Stimulated activated CD4-positive, alpha-beta T cell treated with anti-CD3 and anti-CD28 coated beads, Interleukin-12 subunit alpha, Interleukin-12 subunit beta, amount 100 ng/mL, for 48 hours (primary cell): ENCODE results near the gene MAP2K7.
"Not testable (repeated sequence)": the region's sequence is repeated elsewhere in the genome, so short reads cannot be mapped to it uniquely, and the experiment has no call there.

Experiments
- DNase-seq, 3 donors: peaks; one replicate each; pipeline ENCODE4 v3.0.0-alpha.2; 2020; ENCODE audit warnings: low read depth in 2 of 3, low spot score in 1 of 3

MAP2K7 gene

DNA sequence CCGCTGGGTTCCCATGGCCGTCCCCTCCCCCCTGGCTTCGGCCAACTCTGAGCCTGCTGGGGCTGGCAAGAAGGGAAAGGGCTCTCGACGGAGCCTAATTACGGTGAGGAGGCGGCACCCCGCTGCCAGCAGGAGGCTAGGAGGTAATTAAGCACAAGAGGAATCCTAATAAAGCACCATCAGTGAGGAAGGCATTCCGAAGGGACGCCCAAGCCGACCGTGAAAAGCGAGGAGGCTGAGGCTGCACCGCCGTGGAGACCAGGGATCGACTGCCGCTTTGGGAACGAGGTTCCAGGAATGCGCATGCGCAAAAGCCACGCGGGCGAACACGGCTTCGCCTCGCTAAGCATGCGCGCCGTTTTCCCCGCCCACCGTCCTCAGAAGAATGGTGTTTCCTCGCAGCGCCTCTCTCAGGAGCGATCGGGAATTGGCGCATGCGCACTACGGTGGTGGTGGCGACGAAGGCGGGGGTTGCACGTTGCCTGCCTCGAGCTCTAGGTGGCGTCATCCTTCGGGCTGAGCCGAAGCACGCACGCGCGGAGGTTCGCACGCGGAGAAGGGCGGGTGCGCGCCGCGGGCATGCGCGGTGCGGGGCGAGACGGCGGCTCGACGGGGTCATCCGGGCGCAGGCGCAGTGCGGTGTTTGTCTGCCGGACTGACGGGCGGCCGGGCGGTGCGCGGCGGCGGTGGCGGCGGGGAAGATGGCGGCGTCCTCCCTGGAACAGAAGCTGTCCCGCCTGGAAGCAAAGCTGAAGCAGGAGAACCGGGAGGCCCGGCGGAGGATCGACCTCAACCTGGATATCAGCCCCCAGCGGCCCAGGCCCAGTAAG, at the start of gene MAP2K7:
Gene MAP2K7 (plus strand): TSS at position 634 of the 830 bp plus-strand sequence. CDS start 68 bp downstream, at position 702.
- DNase-seq, result peak; percentile 100

- no peak for DNase-seq
Observed at GRCh38 chr19:7855426-7856108, 48.1 kb upstream of the MAP2K7 start.

- no peak for DNase-seq
Observed at GRCh38 chr19:7856109-7856591, 47.5 kb upstream of the MAP2K7 start.

DNA sequence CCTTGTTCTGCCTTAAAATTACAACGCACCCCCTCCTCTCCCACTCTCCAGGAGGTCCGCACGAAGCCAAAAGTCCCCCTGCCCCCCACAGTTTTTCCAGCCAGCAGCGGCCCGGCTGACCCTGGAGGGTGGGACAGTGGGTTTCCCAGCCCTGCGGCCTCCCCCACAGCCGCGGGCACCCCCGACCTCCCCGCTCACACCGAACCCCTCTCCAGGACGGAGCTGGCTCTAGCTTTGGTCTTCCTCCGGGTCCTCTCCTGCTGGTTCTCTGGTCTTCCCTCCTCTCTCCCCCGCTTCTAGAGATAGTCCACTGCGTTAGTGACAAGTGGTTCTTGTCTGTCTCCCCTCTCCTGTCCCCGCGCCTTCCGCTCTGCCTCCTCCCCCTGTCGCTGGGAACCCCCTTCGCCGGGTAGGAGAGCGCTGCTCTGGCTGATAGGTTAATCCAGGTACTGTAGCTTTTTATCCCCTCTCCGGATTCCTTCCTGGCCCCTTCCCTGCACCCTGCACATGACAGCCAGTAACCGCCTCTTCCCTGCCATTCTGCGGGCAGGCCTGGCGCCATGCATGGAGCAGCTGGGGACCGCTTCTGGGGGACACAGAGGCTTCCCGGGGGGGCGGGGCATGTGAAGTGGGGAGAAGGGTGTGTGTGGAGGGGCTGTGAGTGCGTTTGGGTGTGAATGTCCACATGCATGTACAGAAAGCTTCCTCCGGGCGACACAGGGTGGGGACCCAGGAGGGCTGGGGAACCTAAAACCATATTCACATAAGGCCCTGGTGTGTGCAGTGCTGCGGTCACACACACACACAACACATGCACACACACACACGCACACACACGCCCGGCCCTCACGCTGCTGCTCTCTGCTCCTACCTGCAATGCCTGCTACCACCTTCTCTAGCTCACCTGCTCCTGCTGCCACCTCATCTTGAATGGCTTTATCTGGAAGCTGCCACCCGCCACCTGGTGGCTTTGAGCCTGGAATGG, 46.7 kb upstream of the MAP2K7 start:
- DNase-seq, result no peak

DNA sequence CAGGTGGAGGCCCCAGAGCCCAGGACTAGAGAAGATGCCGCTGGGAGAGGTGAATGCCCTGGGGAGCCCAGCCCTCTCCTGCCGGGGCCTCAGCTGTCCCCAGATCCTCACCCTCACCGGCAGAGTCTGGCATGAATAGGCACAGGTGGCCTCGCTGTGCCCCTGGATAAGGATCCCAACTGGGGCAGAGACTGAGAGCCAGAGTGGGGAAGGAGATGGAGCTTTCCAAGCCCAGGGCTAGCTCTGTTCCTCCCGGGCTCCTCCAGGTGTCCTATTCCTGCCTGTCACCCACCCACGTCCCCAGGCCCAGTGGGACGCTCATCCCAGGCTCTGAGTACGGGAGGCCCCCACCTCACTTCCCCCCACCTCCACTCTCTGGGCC, 46.0 kb upstream of the MAP2K7 start:
- DNase-seq, result no peak

DNA sequence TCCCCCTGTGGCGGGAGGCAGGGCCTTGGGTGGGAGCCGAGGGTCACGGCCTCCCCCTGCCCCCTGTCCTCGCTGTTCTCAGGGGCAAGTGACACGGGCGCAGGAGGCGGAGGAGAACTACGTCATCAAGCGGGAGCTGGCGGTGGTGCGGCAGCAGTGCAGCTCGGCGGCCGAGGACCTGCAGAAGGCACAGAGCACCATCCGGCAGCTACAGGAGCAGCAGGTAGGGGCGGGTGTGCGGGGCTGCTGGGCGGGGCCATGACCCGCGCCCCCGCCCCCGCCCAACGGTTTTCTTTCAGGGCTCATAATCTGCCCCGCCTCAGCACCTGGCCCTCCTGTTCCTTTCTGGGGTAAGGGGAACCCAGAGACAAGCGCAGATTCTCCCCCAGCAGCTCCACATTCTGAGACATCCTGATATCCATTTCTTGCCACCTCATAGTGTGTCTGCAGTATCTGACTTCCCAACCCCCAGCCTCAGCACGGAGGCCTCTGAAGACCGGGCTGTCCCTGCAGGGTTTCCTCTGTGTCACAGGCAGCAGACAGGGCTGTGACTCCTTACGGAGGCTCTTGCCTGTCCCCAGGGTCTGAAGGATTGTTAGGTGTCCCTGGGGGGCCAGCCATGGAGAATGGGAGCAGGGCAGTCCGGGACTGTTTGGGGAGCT, 45.4 kb upstream of the MAP2K7 start:
- DNase-seq, result no peak

- not testable (repeated sequence) for DNase-seq
Observed at GRCh38 chr19:7859087-7859486, 44.6 kb upstream of the MAP2K7 start.

GRCh38 chr19:7859831-7860713, 43.6 kb upstream of the MAP2K7 start:
- DNase-seq, result no peak

GRCh38 chr19:7860714-7861618, 42.7 kb upstream of the MAP2K7 start:
- no peak for DNase-seq

GRCh38 chr19:7861619-7862412, 41.9 kb upstream of the MAP2K7 start:
- DNase-seq, result no peak

- peak; percentile 50 to 72 (median 62) for DNase-seq
Observed at GRCh38 chr19:7862413-7862951, 41.2 kb upstream of the MAP2K7 start.

DNA sequence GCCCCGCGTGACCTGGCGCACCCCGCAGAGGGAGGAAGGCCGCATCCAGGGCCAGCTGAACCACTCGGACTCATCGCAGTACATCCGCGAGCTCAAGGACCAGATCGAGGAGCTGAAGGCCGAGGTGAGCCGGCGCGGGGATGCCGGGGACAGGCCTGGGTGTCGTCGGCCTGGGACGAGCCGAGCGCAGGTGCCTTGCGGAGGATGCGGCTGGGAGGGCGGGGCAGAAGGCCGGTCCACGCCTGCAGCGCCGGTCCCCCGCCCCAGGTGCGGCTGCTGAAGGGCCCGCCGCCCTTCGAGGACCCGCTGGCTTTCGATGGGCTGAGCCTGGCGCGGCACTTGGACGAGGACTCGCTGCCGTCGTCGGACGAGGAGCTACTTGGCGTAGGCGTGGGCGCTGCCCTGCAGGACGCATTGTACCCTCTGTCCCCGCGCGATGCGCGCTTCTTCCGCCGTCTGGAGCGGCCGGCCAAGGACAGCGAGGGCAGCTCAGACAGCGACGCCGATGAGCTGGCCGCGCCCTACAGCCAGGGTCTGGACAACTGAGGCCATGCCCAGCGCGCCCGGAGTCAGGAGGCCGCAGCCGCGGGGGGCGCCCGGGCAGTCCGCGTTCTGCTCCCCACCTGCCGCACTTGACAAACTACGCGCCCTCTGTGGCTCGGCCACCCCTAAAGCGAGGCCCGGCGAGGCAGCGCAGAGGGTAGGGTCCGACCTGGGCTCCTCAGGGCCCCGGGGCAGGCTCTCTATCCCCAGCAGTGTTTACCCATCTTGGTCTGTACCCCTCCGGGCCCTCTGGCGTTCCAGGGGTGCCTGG, 40.3 kb upstream of the MAP2K7 start:
- no peak for DNase-seq

- no peak for DNase-seq
Observed at GRCh38 chr19:7863971-7864689, 39.5 kb upstream of the MAP2K7 start.

DNA sequence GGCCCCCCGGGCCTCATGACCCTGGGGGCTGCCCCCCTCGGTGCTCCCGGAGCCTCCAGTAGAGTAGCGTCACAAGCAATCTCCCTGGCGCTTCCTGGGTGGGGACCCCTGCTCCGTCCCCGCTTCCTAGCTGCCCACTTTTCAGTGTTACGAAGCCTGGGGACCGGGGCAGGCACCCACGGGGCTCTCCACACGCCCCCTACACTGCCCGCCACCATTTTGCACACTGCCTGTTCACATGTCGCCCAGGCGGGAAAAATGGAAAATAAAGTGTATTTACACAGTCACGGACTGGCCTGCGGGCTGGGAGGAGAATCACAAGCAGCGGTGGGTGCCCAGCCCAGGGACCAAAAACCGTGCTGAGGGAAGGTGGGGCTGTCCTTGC, 39.0 kb upstream of the MAP2K7 start:
- DNase-seq, result no peak

- DNase-seq, result no peak
Observed at GRCh38 chr19:7865262-7865911, 38.3 kb upstream of the MAP2K7 start.
